Suprapubic skin (tissue), 4 donors: ENCODE measurements around the gene PNMA3. TPM values are rescaled to one million over a fixed set of nuclear protein-coding genes. Genes with fewer than 3 reads are reported as not detected.

ENCODE experiments used
- DNase-seq, 2 donors: peaks; one replicate each; pipeline ENCODE4 v3.0.0-alpha.2; 2019; ENCODE audit warnings: low spot score in 2 of 2
- H3K27ac ChIP-seq: fragments of 200-600 bp; sonication (generic); one replicate; pipeline ENCODE4 v1.5.1; 2019
- H3K27me3 ChIP-seq: fragments of 200-600 bp; sonication (generic); one replicate; pipeline ENCODE4 v1.5.1; 2019
- H3K36me3 ChIP-seq: fragments of 200-600 bp; sonication (generic); one replicate; pipeline ENCODE4 v1.5.1; 2019
- H3K4me1 ChIP-seq: fragments of 200-600 bp; sonication (generic); one replicate; pipeline ENCODE4 v1.5.1; 2019
- H3K4me3 ChIP-seq: fragments of 200-600 bp; sonication (generic); one replicate; pipeline ENCODE4 v1.5.1; 2019; ENCODE audit warnings: mild to moderate bottlenecking
- H3K9me3 ChIP-seq: fragments of 200-600 bp; sonication (generic); one replicate; pipeline ENCODE4 v1.5.1; 2019
- EP300 ChIP-seq: sonication (generic); formaldehyde crosslinking; IDR thresholded peaks from one replicate; pipeline ENCODE4 v1.6.1; 2017; ENCODE audit warnings: antibody characterized with exemption
- POLR2A ChIP-seq, 2 donors: fragments of 450-650 bp; IDR thresholded peaks; one replicate each; pipeline ENCODE4 v1.6.1; 2017; ENCODE audit warnings: antibody characterized with exemption in 2 of 2, mild to moderate bottlenecking in 2 of 2, moderate library complexity in 2 of 2
- POLR2AphosphoS5 ChIP-seq, 3 donors: sonication (generic); formaldehyde crosslinking; IDR thresholded peaks; one replicate each; pipeline ENCODE4 v1.6.1; 2017; ENCODE audit warnings: antibody characterized with exemption in 3 of 3
- WGBS: methylation state at CpG from one replicate; pipeline ENCODE4 v1.1.5; 2018; 5-methylcytosine and 5-hydroxymethylcytosine counted together
- total RNA-seq, 4 donors: library from RNA; depleted of rRNA; stranded (reverse); fragments of >200 nt; gene quantifications; one replicate each; pipeline ENCODE4 v1.1.0, GENCODE V29; 2016
- TF ChIP-seq, protein P1 (sequence below), 2 donors: fragments of 200-600 bp in 1 of 2; fragments of 450-650 bp in 1 of 2; sonication (generic) in 1 of 2; IDR thresholded peaks; one replicate each; pipeline ENCODE4 v1.5.1; 2016 to 2019; ENCODE audit warnings: antibody characterized with exemption in 2 of 2, mild to moderate bottlenecking in 1 of 2, moderate library complexity in 1 of 2

Gene PNMA3
- total RNA-seq, 4 donors from 2014 or later: 0.26 to 0.97 (median 0.61) TPM

- Histone ChIP-seq H3K36me3 (no peaks in the 10 kb centered on the region), H3K27ac (no peak overlapping the region), H3K9me3 (no peaks in the 10 kb centered on the region), H3K4me1 (peaks cover 2% of the 10 kb centered on the region), H3K4me3 (no peak overlapping the region), H3K27me3 (no peaks in the 10 kb centered on the region)
- no peak for DNase-seq
- TF ChIP-seq, protein P1, sequence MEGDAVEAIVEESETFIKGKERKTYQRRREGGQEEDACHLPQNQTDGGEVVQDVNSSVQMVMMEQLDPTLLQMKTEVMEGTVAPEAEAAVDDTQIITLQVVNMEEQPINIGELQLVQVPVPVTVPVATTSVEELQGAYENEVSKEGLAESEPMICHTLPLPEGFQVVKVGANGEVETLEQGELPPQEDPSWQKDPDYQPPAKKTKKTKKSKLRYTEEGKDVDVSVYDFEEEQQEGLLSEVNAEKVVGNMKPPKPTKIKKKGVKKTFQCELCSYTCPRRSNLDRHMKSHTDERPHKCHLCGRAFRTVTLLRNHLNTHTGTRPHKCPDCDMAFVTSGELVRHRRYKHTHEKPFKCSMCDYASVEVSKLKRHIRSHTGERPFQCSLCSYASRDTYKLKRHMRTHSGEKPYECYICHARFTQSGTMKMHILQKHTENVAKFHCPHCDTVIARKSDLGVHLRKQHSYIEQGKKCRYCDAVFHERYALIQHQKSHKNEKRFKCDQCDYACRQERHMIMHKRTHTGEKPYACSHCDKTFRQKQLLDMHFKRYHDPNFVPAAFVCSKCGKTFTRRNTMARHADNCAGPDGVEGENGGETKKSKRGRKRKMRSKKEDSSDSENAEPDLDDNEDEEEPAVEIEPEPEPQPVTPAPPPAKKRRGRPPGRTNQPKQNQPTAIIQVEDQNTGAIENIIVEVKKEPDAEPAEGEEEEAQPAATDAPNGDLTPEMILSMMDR (IDR thresholded peaks at IDR 0.05): no peak
- no peak for TF ChIP-seq EP300
- TF ChIP-seq POLR2A (IDR thresholded peaks at IDR 0.05): no peak
- TF ChIP-seq POLR2AphosphoS5 (IDR thresholded peaks at IDR 0.05): no peak
- WGBS: 93% methylated on average over 3 of the region's 11 CpGs
Observed at GRCh38 chrX:153029875-153030274, 26.4 kb upstream of the PNMA3 start.

GRCh38 chrX:153030801-153031200 is 25.5 kb upstream of the PNMA3 start:
- no peak for DNase-seq
- no peak overlapping the region for H3K4me3 ChIP-seq
- no peaks in the 10 kb centered on the region for H3K27me3 ChIP-seq
- H3K9me3 ChIP-seq: no peaks in the 10 kb centered on the region
- TF ChIP-seq POLR2AphosphoS5 (IDR thresholded peaks at IDR 0.05) (no peak), POLR2A (IDR thresholded peaks at IDR 0.05) (no peak), EP300 (no peak)
- TF ChIP-seq, protein P1 (IDR thresholded peaks at IDR 0.05): no peak
- H3K4me1 ChIP-seq: peaks cover 2% of the 10 kb centered on the region
- no peaks in the 10 kb centered on the region for H3K36me3 ChIP-seq
- H3K27ac ChIP-seq: no peak overlapping the region
- 87% methylated on average over 6 of the region's 12 CpGs for WGBS

GRCh38 chrX:153032397-153033118 is 23.7 kb upstream of the PNMA3 start:
- Histone ChIP-seq H3K36me3 (no peaks in the 10 kb centered on the region), H3K9me3 (no peaks in the 10 kb centered on the region), H3K27me3 (no peaks in the 10 kb centered on the region), H3K4me3 (peak overlapping the region; percentile 38), H3K4me1 (peaks cover 2% of the 10 kb centered on the region), H3K27ac (no peak overlapping the region)
- TF ChIP-seq, protein P1 (IDR thresholded peaks at IDR 0.05): peak; percentile 63 to 71
- TF ChIP-seq POLR2A (IDR thresholded peaks at IDR 0.05) (no peak), EP300 (no peak), POLR2AphosphoS5 (IDR thresholded peaks at IDR 0.05) (no peak)
- 68% methylated on average over 30 of the region's 64 CpGs for WGBS
- peak; percentile 83 for DNase-seq

- H3K9me3 ChIP-seq: no peaks in the 10 kb centered on the region
- 94% methylated on average over 2 of the region's 2 CpGs for WGBS
- H3K36me3 ChIP-seq: no peaks in the 10 kb centered on the region
- no peak overlapping the region for H3K27ac ChIP-seq
- no peaks in the 10 kb centered on the region for H3K4me1 ChIP-seq
- DNase-seq: no peak
- H3K4me3 ChIP-seq: no peak overlapping the region
- no peaks in the 10 kb centered on the region for H3K27me3 ChIP-seq
- no peak for TF ChIP-seq EP300
- TF ChIP-seq, protein P1 (IDR thresholded peaks at IDR 0.05): no peak
- TF ChIP-seq POLR2A (IDR thresholded peaks at IDR 0.05): no peak
- TF ChIP-seq POLR2AphosphoS5 (IDR thresholded peaks at IDR 0.05): no peak
Observed at GRCh38 chrX:153049093-153049492, 7.2 kb upstream of the PNMA3 start.

DNA sequence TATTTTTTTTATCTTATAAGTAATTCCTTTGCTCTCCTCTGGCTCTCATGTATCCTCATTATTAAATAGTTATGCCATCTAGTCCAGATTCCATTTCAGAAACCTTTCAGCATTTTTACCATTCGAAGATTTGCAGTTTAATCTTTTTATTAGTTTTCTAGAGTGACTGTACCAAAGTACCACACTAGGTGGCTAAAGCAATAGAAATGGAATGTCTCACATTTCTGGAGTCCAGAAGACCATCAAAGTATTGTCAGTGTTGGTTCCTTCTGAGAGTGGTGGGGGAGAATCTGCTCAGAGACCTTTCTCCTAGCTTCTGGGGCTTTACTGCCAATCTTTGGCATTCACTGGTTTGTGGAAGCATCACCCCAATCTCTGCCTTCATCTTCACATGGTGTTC is 3.7 kb upstream of the PNMA3 start:
- H3K27me3 ChIP-seq: peaks cover 11% of the 10 kb centered on the region

More for the DNA sequence above, 3.7 kb upstream of the PNMA3 start:
- H3K9me3 ChIP-seq: no peaks in the 10 kb centered on the region
- H3K36me3 ChIP-seq: no peaks in the 10 kb centered on the region
- DNase-seq: no peak
- no peak overlapping the region for H3K27ac ChIP-seq
- TF ChIP-seq, protein P1 (IDR thresholded peaks at IDR 0.05): no peak
- TF ChIP-seq POLR2A (IDR thresholded peaks at IDR 0.05) (no peak), POLR2AphosphoS5 (IDR thresholded peaks at IDR 0.05) (no peak), EP300 (no peak)
- 78% methylated on average over 1 of the region's 1 CpG for WGBS
- no peak overlapping the region for H3K4me3 ChIP-seq
- H3K4me1 ChIP-seq: peaks cover 11% of the 10 kb centered on the region
